GM23338 (cell line): ENCODE results near the gene CDYL.

Experiments
- CREB1 ChIP-seq: fragments of 250-450 bp; sonication (Bioruptor Pico); IDR thresholded peaks from 2 replicates; pipeline ENCODE4 v1.5.0; 2020; ENCODE audit warnings: low read depth, mild to moderate bottlenecking, moderate library complexity
- EZH2 ChIP-seq: fragments of 200-600 bp; sonication (generic); IDR thresholded peaks from one replicate; pipeline ENCODE4 v1.8.0; 2017; ENCODE audit warnings: antibody characterized with exemption, mild to moderate bottlenecking, low read depth; ENCODE audit not compliant: unreplicated experiment
- EZH2phosphoT487 ChIP-seq: fragments of 200-600 bp; sonication (generic); IDR thresholded peaks from one replicate; pipeline ENCODE4 v1.8.1; 2018; ENCODE audit warnings: antibody characterized with exemption; ENCODE audit not compliant: unreplicated experiment
- JUNB ChIP-seq: IDR thresholded peaks from one replicate; pipeline ENCODE4 v1.6.1; 2016; ENCODE audit warnings: antibody characterized with exemption; ENCODE audit not compliant: unreplicated experiment
- POLR2AphosphoS5 ChIP-seq: IDR thresholded peaks from 2 replicates; pipeline ENCODE4 v1.6.1; 2016; ENCODE audit warnings: antibody characterized with exemption, low read depth
- TF ChIP-seq, protein P1 (sequence below), 2 experiments: fragments of 200-600 bp in 1 of 2; sonication (generic) in 1 of 2; conservative IDR thresholded peaks; 2 replicates each; pipeline versions ENCODE4 v1.5.1 to v1.6.1; 2016 to 2017; ENCODE audit warnings: antibody characterized with exemption in 2 of 2, low read depth in 2 of 2, mild to moderate bottlenecking in 2 of 2, moderate library complexity in 1 of 2
- TF ChIP-seq, protein P2 (sequence below): IDR thresholded peaks from one replicate; pipeline ENCODE4 v1.6.1; 2018; ENCODE audit warnings: antibody characterized with exemption; ENCODE audit not compliant: unreplicated experiment

DNA sequence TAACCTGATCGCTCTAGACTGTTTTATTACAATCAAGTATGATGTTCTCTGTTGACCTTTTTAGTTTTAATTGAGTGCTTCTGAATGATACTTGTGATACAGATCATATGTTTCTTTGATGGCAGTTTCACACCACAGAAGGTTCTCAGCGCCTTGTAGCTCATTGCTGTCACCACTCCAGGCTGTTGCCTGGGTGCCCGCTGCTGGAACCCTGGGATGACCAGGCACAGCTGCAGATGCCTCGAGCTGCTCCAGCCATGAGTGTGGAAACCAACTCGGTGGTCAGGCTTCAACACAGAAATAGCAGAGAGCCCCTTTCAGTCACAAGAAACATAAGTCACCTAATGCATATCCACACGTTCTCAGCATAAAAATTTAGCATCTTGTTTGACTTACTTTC, 114.9 kb downstream of the CDYL start:
- TF ChIP-seq EZH2 = no peak
- TF ChIP-seq, protein P1, sequence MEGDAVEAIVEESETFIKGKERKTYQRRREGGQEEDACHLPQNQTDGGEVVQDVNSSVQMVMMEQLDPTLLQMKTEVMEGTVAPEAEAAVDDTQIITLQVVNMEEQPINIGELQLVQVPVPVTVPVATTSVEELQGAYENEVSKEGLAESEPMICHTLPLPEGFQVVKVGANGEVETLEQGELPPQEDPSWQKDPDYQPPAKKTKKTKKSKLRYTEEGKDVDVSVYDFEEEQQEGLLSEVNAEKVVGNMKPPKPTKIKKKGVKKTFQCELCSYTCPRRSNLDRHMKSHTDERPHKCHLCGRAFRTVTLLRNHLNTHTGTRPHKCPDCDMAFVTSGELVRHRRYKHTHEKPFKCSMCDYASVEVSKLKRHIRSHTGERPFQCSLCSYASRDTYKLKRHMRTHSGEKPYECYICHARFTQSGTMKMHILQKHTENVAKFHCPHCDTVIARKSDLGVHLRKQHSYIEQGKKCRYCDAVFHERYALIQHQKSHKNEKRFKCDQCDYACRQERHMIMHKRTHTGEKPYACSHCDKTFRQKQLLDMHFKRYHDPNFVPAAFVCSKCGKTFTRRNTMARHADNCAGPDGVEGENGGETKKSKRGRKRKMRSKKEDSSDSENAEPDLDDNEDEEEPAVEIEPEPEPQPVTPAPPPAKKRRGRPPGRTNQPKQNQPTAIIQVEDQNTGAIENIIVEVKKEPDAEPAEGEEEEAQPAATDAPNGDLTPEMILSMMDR (conservative IDR thresholded peaks at IDR 0.05; ENCODE audit: low read depth in 2 of 2) = no peak
- TF ChIP-seq, protein P2, sequence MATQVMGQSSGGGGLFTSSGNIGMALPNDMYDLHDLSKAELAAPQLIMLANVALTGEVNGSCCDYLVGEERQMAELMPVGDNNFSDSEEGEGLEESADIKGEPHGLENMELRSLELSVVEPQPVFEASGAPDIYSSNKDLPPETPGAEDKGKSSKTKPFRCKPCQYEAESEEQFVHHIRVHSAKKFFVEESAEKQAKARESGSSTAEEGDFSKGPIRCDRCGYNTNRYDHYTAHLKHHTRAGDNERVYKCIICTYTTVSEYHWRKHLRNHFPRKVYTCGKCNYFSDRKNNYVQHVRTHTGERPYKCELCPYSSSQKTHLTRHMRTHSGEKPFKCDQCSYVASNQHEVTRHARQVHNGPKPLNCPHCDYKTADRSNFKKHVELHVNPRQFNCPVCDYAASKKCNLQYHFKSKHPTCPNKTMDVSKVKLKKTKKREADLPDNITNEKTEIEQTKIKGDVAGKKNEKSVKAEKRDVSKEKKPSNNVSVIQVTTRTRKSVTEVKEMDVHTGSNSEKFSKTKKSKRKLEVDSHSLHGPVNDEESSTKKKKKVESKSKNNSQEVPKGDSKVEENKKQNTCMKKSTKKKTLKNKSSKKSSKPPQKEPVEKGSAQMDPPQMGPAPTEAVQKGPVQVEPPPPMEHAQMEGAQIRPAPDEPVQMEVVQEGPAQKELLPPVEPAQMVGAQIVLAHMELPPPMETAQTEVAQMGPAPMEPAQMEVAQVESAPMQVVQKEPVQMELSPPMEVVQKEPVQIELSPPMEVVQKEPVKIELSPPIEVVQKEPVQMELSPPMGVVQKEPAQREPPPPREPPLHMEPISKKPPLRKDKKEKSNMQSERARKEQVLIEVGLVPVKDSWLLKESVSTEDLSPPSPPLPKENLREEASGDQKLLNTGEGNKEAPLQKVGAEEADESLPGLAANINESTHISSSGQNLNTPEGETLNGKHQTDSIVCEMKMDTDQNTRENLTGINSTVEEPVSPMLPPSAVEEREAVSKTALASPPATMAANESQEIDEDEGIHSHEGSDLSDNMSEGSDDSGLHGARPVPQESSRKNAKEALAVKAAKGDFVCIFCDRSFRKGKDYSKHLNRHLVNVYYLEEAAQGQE = no peak
- TF ChIP-seq POLR2AphosphoS5 = no peak
- no peak for TF ChIP-seq JUNB
- no peak for TF ChIP-seq EZH2phosphoT487
- TF ChIP-seq CREB1 (CRISPR knock-in tag) = no peak
